ENCODE data around the gene CSRP2. TPM values are rescaled to one million over a fixed set of nuclear protein-coding genes. Genes with fewer than 3 reads are reported as not detected.

Gene CSRP2
- total and polyA plus RNA-seq, 2 of the 13 experiments (the other 11 are each of a cell fraction or from before 2014, with no cell fraction given), result 7.2 to 8.0 TPM

- POLR2A ChIA-PET, result no interaction called here
- no peaks in the 10 kb centered on the region for H3K79me2 ChIP-seq (ENCODE audit: insufficient read depth, low read length)
- no peak overlapping the region for H3K4me2 ChIP-seq (ENCODE audit: low read depth, low read length)
- in situ Hi-C loops (cut with HindIII; ENCODE audit: extremely low pct_ligation_motif_present, low pct_unique_long_range_greater_than_20kb), result no loop called here
- no peaks in the 10 kb centered on the region for H4K20me1 ChIP-seq (ENCODE audit: insufficient read depth, low read length)
- H3K27ac ChIP-seq (ENCODE audit: extremely low read length, insufficient read depth, low read length), result no peak overlapping the region
- no peaks in the 10 kb centered on the region for H3K4me1 ChIP-seq (ENCODE audit: insufficient read depth, low read length)
- H3K27me3 ChIP-seq (ENCODE audit: control insufficient read depth in 1 of 2, insufficient read depth in 2 of 2, low read length in 2 of 2), result no peaks in the 10 kb centered on the region
- H3K36me3 ChIP-seq (replicated peaks in 1 of 2; ENCODE audit: control insufficient read depth in 1 of 2, insufficient read depth in 2 of 2, low read length in 2 of 2), result peaks cover 1 to 5% of the 10 kb centered on the region in 2 experiments; a peak in 2 of 5 replicates
- intact Hi-C loops (cut with micrococcal nuclease; ENCODE audit: unreplicated experiment), result no loop called here
- DNase-seq (ENCODE audit: low spot score) (no peak), FAIRE-seq (no peak), ATAC-seq (no peak)
- no peak overlapping the region for H3K9ac ChIP-seq (ENCODE audit: insufficient read depth, low read depth, low read length)
- H3K4me3 ChIP-seq (replicated peaks in 1 of 3; ENCODE audit: insufficient read depth in 1 of 3, low read depth in 2 of 3, low read length in 3 of 3), result no peak overlapping the region
- BruUV-seq (replicated peaks), result no TSS peak
- no peaks in the 10 kb centered on the region for H3K9me3 ChIP-seq (ENCODE audit: low read length)
- CTCF ChIA-PET (ENCODE audit: low intra/inter-chr PET ratio, low total read pairs), result no interaction called here
- 98% methylated on average over 4 of the region's 4 CpGs for WGBS (ENCODE audit: low lambda C conversion rate)
- no peak overlapping the region for H2AFZ ChIP-seq (ENCODE audit: low read length)
- TF ChIP-seq KDM3A (CRISPR knock-in tag; IDR thresholded peaks at IDR 0.05; ENCODE audit: low read depth) (no peak), ZNF256 (CRISPR knock-in tag; conservative IDR thresholded peaks at IDR 0.05) (no peak), YEATS4 (CRISPR knock-in tag; IDR thresholded peaks at IDR 0.05; ENCODE audit: borderline replicate concordance) (no peak), THAP7 (CRISPR knock-in tag; IDR thresholded peaks at IDR 0.05) (no peak), KLF15 (CRISPR knock-in tag; IDR thresholded peaks at IDR 0.05; ENCODE audit: borderline replicate concordance) (no peak), ARNTL (CRISPR knock-in tag; IDR thresholded peaks at IDR 0.05) (no peak), ARID4A (CRISPR knock-in tag; IDR thresholded peaks at IDR 0.05; ENCODE audit: borderline replicate concordance) (no peak), ZFP36 (IDR thresholded peaks at IDR 0.05; ENCODE audit: borderline replicate concordance, low read depth, low read length, partially characterized antibody) (no peak), ZNF660 (CRISPR knock-in tag; IDR thresholded peaks at IDR 0.05; ENCODE audit: borderline replicate concordance, low read depth) (no peak), NR1H2 (CRISPR knock-in tag; IDR thresholded peaks at IDR 0.05; ENCODE audit: borderline replicate concordance, low read depth) (no peak), MAF1 (CRISPR knock-in tag; IDR thresholded peaks at IDR 0.05; ENCODE audit: borderline replicate concordance) (no peak), NFIB (CRISPR knock-in tag; IDR thresholded peaks at IDR 0.05; ENCODE audit: borderline replicate concordance) (no peak), HNRNPL (IDR thresholded peaks at IDR 0.05; ENCODE audit: low read depth, low read length) (no peak), ZNF136 (CRISPR knock-in tag; IDR thresholded peaks at IDR 0.05; ENCODE audit: low read depth) (no peak), ZNF367 (CRISPR knock-in tag; IDR thresholded peaks at IDR 0.05; ENCODE audit: borderline replicate concordance) (no peak), POGZ (CRISPR knock-in tag; IDR thresholded peaks at IDR 0.05) (no peak), GLI4 (CRISPR knock-in tag; IDR thresholded peaks at IDR 0.05; ENCODE audit: borderline replicate concordance) (no peak), MAX (IDR thresholded peaks at IDR 0.05) (no peak)
Measured at GRCh38 chr12:76855271-76855670, 23.5 kb downstream of the CSRP2 start.

Data from HepG2 (cell line).